ENCODE measurements around the gene MCRS1.

DNA sequence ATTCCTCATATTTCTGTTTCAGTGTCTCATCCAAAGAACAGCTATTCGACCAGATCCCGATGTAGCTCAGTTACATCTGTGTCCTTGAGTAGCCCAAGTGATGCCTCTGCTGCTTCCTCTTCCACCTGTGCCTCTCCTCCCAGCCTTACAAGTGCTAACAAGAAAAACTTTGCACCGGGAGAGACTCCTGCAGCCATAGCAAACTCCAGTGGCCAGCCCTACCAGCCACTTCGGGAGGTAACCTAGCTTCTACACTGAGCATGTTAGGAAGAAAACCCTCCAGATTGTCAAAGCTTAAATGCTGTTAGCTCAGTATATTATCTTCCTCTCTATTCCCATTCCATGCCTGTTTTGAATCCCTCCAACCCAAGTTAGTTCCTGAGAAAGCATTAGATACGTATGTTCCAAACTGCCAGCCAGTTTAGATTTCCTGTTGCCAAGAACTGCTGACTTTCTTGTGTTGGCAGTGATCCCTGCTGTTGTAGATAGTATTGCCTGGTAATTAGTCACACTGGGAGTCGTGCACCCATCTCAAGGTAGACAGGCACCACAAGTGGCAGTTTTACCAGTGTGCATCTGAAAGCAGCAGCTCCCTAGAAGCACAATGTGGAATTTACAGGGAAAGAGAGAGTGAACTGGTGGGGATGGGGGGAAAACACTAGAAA is 43.1 kb downstream of the MCRS1 start:
- no peak for TF ChIP-seq POLR2A (IDR thresholded peaks at IDR 0.05)
- TF ChIP-seq, protein P1, sequence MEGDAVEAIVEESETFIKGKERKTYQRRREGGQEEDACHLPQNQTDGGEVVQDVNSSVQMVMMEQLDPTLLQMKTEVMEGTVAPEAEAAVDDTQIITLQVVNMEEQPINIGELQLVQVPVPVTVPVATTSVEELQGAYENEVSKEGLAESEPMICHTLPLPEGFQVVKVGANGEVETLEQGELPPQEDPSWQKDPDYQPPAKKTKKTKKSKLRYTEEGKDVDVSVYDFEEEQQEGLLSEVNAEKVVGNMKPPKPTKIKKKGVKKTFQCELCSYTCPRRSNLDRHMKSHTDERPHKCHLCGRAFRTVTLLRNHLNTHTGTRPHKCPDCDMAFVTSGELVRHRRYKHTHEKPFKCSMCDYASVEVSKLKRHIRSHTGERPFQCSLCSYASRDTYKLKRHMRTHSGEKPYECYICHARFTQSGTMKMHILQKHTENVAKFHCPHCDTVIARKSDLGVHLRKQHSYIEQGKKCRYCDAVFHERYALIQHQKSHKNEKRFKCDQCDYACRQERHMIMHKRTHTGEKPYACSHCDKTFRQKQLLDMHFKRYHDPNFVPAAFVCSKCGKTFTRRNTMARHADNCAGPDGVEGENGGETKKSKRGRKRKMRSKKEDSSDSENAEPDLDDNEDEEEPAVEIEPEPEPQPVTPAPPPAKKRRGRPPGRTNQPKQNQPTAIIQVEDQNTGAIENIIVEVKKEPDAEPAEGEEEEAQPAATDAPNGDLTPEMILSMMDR (IDR thresholded peaks at IDR 0.05), result no peak
